IMR-90 (cell line): ENCODE measurements around the gene LIG1. TPM values are rescaled to one million over a fixed set of nuclear protein-coding genes. Genes with fewer than 3 reads are reported as not detected.

Experiments used
- ATAC-seq: fragments of 200-7000 bp; cut with Tn5 transposase; 2 replicates; pipeline ENCODE4 v1.9.1; 2020; ENCODE audit warnings: low read depth, mild to moderate bottlenecking, moderate library complexity
- BruUV-seq: library from RNA; stranded (reverse); fragments of 400-500 nt; replicated peaks from 2 replicates; lab custom pipeline; 2021; lab: Mats Ljungman, UMichigan
- CTCF ChIA-PET: fragments of 300-600 bp; formaldehyde crosslinking; extraction: SDS; loops from one replicate; lab custom pipeline; 2021; ENCODE audit warnings: antibody characterized with exemption; lab: Yijun Ruan, JAX
- POLR2A ChIA-PET: fragments of 300-600 bp; sonication (Branson Sonifier 250); formaldehyde crosslinking; loops from one replicate; lab custom pipeline; 2022; ENCODE audit warnings: antibody characterized with exemption; ENCODE audit not compliant: unreplicated experiment; lab: Charles Lee
- DNase-seq: peaks from one replicate; pipeline ENCODE4 v3.0.0; 2013
- H2AFZ ChIP-seq: replicated peaks from 2 replicates; pipeline ENCODE3; 2013; ENCODE audit warnings: low read length, mild to moderate bottlenecking; ENCODE audit not compliant: poor library complexity
- H2AK5ac ChIP-seq: 2 replicates; pipeline ENCODE4 v1.6.1; 2013; ENCODE audit warnings: low read depth, low read length, inconsistent platforms
- H2AK9ac ChIP-seq: replicated peaks from 2 replicates; pipeline ENCODE3; 2013; ENCODE audit warnings: mild to moderate bottlenecking, low read depth, low read length, moderate library complexity; ENCODE audit not compliant: poor library complexity
- H2BK120ac ChIP-seq: 2 replicates; pipeline ENCODE4 v1.6.1; 2013; ENCODE audit warnings: low read depth, low read length, inconsistent platforms
- H2BK15ac ChIP-seq: 3 replicates; pipeline ENCODE4 v1.6.1; 2013; ENCODE audit warnings: low read depth, low read length, inconsistent platforms
- H2BK20ac ChIP-seq: 2 replicates; pipeline ENCODE4 v1.6.1; 2013; ENCODE audit warnings: low read depth, mild to moderate bottlenecking, inconsistent platforms, low read length, moderate library complexity
- H2BK5ac ChIP-seq: 2 replicates; pipeline ENCODE4 v1.6.1; 2013; ENCODE audit warnings: mild to moderate bottlenecking, low read depth, low read length, inconsistent platforms; ENCODE audit not compliant: poor library complexity, severe bottlenecking
- H3K14ac ChIP-seq: replicated peaks from 2 replicates; pipeline ENCODE4 v1.6.1; 2013; ENCODE audit warnings: low read depth, low read length, inconsistent platforms
- H3K18ac ChIP-seq: 2 replicates; pipeline ENCODE4 v1.6.1; 2013; ENCODE audit warnings: low read depth, low read length, control low read depth
- H3K23ac ChIP-seq: 2 replicates; pipeline ENCODE4 v1.6.1; 2013; ENCODE audit warnings: low read depth, low read length, inconsistent platforms
- H3K27ac ChIP-seq: 2 replicates; pipeline ENCODE4 v1.5.1; 2013; ENCODE audit warnings: mild to moderate bottlenecking, control low read depth, low read length; ENCODE audit not compliant: insufficient read depth
- H3K27me3 ChIP-seq: 2 replicates; pipeline ENCODE4 v1.6.1; 2013; ENCODE audit warnings: low read length; ENCODE audit not compliant: control insufficient read depth, insufficient read depth
- H3K36me3 ChIP-seq: 2 replicates; pipeline ENCODE4 v1.6.1; 2013; ENCODE audit warnings: low read length, mixed read lengths; ENCODE audit not compliant: control insufficient read depth, insufficient read depth
- H3K4ac ChIP-seq: 2 replicates; pipeline ENCODE4 v1.6.1; 2013; ENCODE audit warnings: low read depth, low read length, inconsistent platforms
- H3K4me1 ChIP-seq: 2 replicates; pipeline ENCODE4 v1.6.1; 2013; ENCODE audit warnings: low read length, mixed read lengths; ENCODE audit not compliant: control insufficient read depth, insufficient read depth
- H3K4me2 ChIP-seq: 2 replicates; pipeline ENCODE4 v1.6.1; 2013; ENCODE audit warnings: low read depth, mild to moderate bottlenecking, control low read depth, low read length, moderate library complexity
- H3K4me3 ChIP-seq: 2 replicates; pipeline ENCODE4 v1.5.1; 2013; ENCODE audit warnings: low read depth, mild to moderate bottlenecking, control low read depth, low read length, moderate library complexity; ENCODE audit not compliant: insufficient read depth
- H3K56ac ChIP-seq: 2 replicates; pipeline ENCODE4 v1.6.1; 2013; ENCODE audit warnings: low read length, inconsistent platforms; ENCODE audit not compliant: insufficient read depth; ENCODE audit errors: extremely low read depth
- H3K79me1 ChIP-seq, 2 experiments: 2 replicates each; pipeline ENCODE4 v1.6.1; 2013; ENCODE audit warnings: low read length in 2 of 2, inconsistent platforms in 1 of 2, low read depth in 1 of 2
- H3K9ac ChIP-seq: 2 replicates; pipeline ENCODE4 v1.6.1; 2013; ENCODE audit warnings: low read depth, low read length, control low read depth
- H3K9me1 ChIP-seq: 2 replicates; pipeline ENCODE4 v1.6.1; 2013; ENCODE audit warnings: low read length, inconsistent platforms; ENCODE audit not compliant: insufficient read depth
- H3K9me3 ChIP-seq: 2 replicates; pipeline ENCODE4 v1.6.1; 2013; ENCODE audit warnings: low read length; ENCODE audit not compliant: control insufficient read depth, insufficient read depth
- H4K20me1 ChIP-seq: 2 replicates; pipeline ENCODE4 v1.6.1; 2013; ENCODE audit warnings: low read length, inconsistent platforms; ENCODE audit not compliant: insufficient read depth
- H4K5ac ChIP-seq: 2 replicates; pipeline ENCODE4 v1.6.1; 2013; ENCODE audit warnings: mild to moderate bottlenecking, low read depth, low read length, control low read depth
- H4K8ac ChIP-seq, 2 experiments: 2 replicates each; pipeline ENCODE4 v1.6.1; 2013; ENCODE audit warnings: low read depth in 2 of 2, low read length in 2 of 2, control low read depth in 1 of 2, inconsistent platforms in 1 of 2
- H4K91ac ChIP-seq: 2 replicates; pipeline ENCODE4 v1.6.1; 2013; ENCODE audit warnings: low read depth, low read length, inconsistent platforms; ENCODE audit not compliant: insufficient read depth
- CHD1 ChIP-seq: IDR thresholded peaks from 2 replicates; pipeline ENCODE4 v1.6.1; 2012; ENCODE audit warnings: low read depth, low read length, improper control_type of control experiment
- FOS ChIP-seq: fragments of 150-350 bp; IDR thresholded peaks from 2 replicates; pipeline ENCODE4 v1.6.1; 2016; ENCODE audit warnings: low read depth, low read length
- MAFK ChIP-seq: IDR thresholded peaks from 2 replicates; pipeline ENCODE4 v1.6.1; 2012; ENCODE audit warnings: low read depth, low read length, improper control_type of control experiment
- MAZ ChIP-seq: IDR thresholded peaks from 2 replicates; pipeline ENCODE4 v1.6.1; 2012; ENCODE audit warnings: low read depth, mild to moderate bottlenecking, low read length, improper control_type of control experiment, moderate library complexity, borderline replicate concordance
- MXI1 ChIP-seq: IDR thresholded peaks from 2 replicates; pipeline ENCODE4 v1.6.1; 2012; ENCODE audit warnings: low read depth, mild to moderate bottlenecking, low read length, moderate library complexity, borderline replicate concordance
- RAD21 ChIP-seq: IDR thresholded peaks from 2 replicates; pipeline ENCODE4 v1.6.1; 2012; ENCODE audit warnings: low read length, improper control_type of control experiment
- RCOR1 ChIP-seq: IDR thresholded peaks from 2 replicates; pipeline ENCODE4 v1.6.1; 2012; ENCODE audit warnings: mild to moderate bottlenecking, low read length, improper control_type of control experiment; ENCODE audit not compliant: insufficient replicate concordance
- USF2 ChIP-seq: fragments of 150-350 bp; IDR thresholded peaks from 2 replicates; pipeline ENCODE4 v1.6.1; 2017; ENCODE audit warnings: mild to moderate bottlenecking, antibody characterized with exemption, low read length, low read depth
- WGBS, 2 experiments: methylation state at CpG; one replicate each; pipeline versions ENCODE4 v1.1.5 to v1.1.7; 2013; ENCODE audit warnings: missing lambda C conversion rate in 2 of 2; ENCODE audit not compliant: insufficient read length in 1 of 2; ENCODE audit errors: extremely low coverage in 2 of 2; 5-methylcytosine and 5-hydroxymethylcytosine counted together
- dilution Hi-C: fragments of 300-500 bp; cut with HindIII; formaldehyde crosslinking; loops from one replicate; pipeline ENCODE4 v1.14.3; 2018; ENCODE audit warnings: low sequenced_read_pairs; ENCODE audit not compliant: unreplicated experiment
- in situ Hi-C: fragments of 300-500 bp; cut with MboI; formaldehyde crosslinking; loops from 3 replicates; pipeline ENCODE4 v1.14.3; 2019; ENCODE audit warnings: low sequenced_read_pairs, inconsistent platforms, mixed read lengths
- intact Hi-C: fragments of 100-400 bp; cut with micrococcal nuclease; formaldehyde crosslinking; loops from 2 replicates; pipeline ENCODE4 v1.10.0; 2022
- polyA plus RNA-seq, 3 experiments: library from polyadenylated mRNA; depleted of rRNA; stranded (reverse); fragments of >200 nt; gene quantifications; 2 replicates each; pipeline ENCODE4 v1.2.3, GENCODE V29; 2012; ENCODE audit warnings: low replicate concordance in 1 of 3
- total RNA-seq: library from RNA; depleted of rRNA; stranded (reverse); fragments of >200 nt; gene quantifications from 2 replicates; pipeline ENCODE4 v1.2.3, GENCODE V29; 2012

The LIG1 gene
- total and polyA plus RNA-seq, 2 of the 4 experiments (the other 2 are of a cell fraction): 24.9 to 34.0 TPM

GRCh38 chr19:48118131-48118517 is 52.0 kb downstream of the LIG1 start:
- dilution Hi-C loops: no loop called here

More at GRCh38 chr19:48118131-48118517, 52.0 kb downstream of the LIG1 start:
- Histone ChIP-seq H2AK9ac (no peak overlapping the region), H3K9me3 (no peaks in the 10 kb centered on the region), H3K14ac (no peak overlapping the region), H3K79me1 (no peaks in the 10 kb centered on the region), H4K20me1 (no peaks in the 10 kb centered on the region; the same call in 1 of the 2 replicates), H4K8ac (no peak overlapping the region), H2BK20ac (no peak overlapping the region), H3K23ac (no peak overlapping the region), H3K18ac (no peak overlapping the region), H2BK15ac (no peak overlapping the region), H3K4me2 (no peak overlapping the region), H3K27me3 (no peaks in the 10 kb centered on the region), H4K91ac (no peak overlapping the region), H3K4ac (no peak overlapping the region), H3K56ac (no peak overlapping the region), H4K5ac (no peak overlapping the region), H3K27ac (no peak overlapping the region), H2BK120ac (no peak overlapping the region), H2AK5ac (no peak overlapping the region), H2BK5ac (no peak overlapping the region), H3K4me1 (no peaks in the 10 kb centered on the region), H2AFZ (no peak overlapping the region), H3K4me3 (no peak overlapping the region), H3K9ac (no peak overlapping the region), H3K9me1 (peaks cover 2% of the 10 kb centered on the region; the same call in 1 of the 2 replicates), H3K36me3 (peaks cover 12% of the 10 kb centered on the region)
- 90% methylated on average over 4 of the region's 11 CpGs; no CpG with 5 or more reads in 1 of the 2 experiments for WGBS, 2 experiments
- in situ Hi-C loops (no loop called here), intact Hi-C loops (no loop called here)
- POLR2A ChIA-PET: no interaction called here
- ATAC-seq: no peak
- DNase-seq: no peak
- CTCF ChIA-PET: no interaction called here
- TF ChIP-seq FOS (no peak), MAFK (no peak), RCOR1 (no peak), USF2 (no peak), MAZ (no peak), CHD1 (no peak), RAD21 (no peak), MXI1 (no peak)
- BruUV-seq: no TSS peak
